ENCODE data around the gene POU3F2. TPM values are rescaled to one million over a fixed set of nuclear protein-coding genes. Genes with fewer than 3 reads are reported as not detected.

Gene POU3F2
- total and polyA plus RNA-seq, 2 of the 13 experiments (the other 11 are each of a cell fraction or from before 2014, with no cell fraction given): not detected

- CTCF ChIA-PET (ENCODE audit: low intra/inter-chr PET ratio, low total read pairs): no interaction called here
- in situ Hi-C loops (cut with HindIII; ENCODE audit: extremely low pct_ligation_motif_present, low pct_unique_long_range_greater_than_20kb) (loop anchor here (25.0 kb wide), 5 partner anchors 280 to 1770 kb away; no protein-coding TSS in a partner anchor), intact Hi-C loops (cut with micrococcal nuclease; ENCODE audit: unreplicated experiment) (no loop called here)
- H3K4me2 ChIP-seq (ENCODE audit: low read depth, low read length): peak overlapping the region; percentile 44
- H3K79me2 ChIP-seq (ENCODE audit: insufficient read depth, low read length): no peaks in the 10 kb centered on the region
- H3K9me3 ChIP-seq (ENCODE audit: low read length): no peaks in the 10 kb centered on the region
- no peak overlapping the region for H3K9ac ChIP-seq (ENCODE audit: insufficient read depth, low read depth, low read length)
- H3K27ac ChIP-seq (ENCODE audit: extremely low read length, insufficient read depth, low read length): no peak overlapping the region
- H3K4me1 ChIP-seq (ENCODE audit: insufficient read depth, low read length): peaks cover 25% of the 10 kb centered on the region; the same call in 1 of the 2 replicates
- H3K27me3 ChIP-seq (ENCODE audit: control insufficient read depth in 1 of 2, insufficient read depth in 2 of 2, low read length in 2 of 2): peaks cover 8 to 83% of the 10 kb centered on the region in 2 experiments; a peak in 4 of 5 replicates
- H3K4me3 ChIP-seq (replicated peaks in 1 of 3; ENCODE audit: insufficient read depth in 1 of 3, low read depth in 2 of 3, low read length in 3 of 3): peak overlapping the region in 1 of 3 experiments; percentile 60; a peak in 1 of 6 replicates
- H4K20me1 ChIP-seq (ENCODE audit: insufficient read depth, low read length): no peaks in the 10 kb centered on the region; the same call in 1 of the 2 replicates
- no peak overlapping the region for H2AFZ ChIP-seq (ENCODE audit: low read length)
- TF ChIP-seq KDM3A (CRISPR knock-in tag; IDR thresholded peaks at IDR 0.05; ENCODE audit: low read depth) (no peak), EZH2 (conservative IDR thresholded peaks at IDR 0.05; ENCODE audit: low read depth, low read length) (peak; percentile 50; the same call in 1 of the 2 replicates)
- no peaks in the 10 kb centered on the region for H3K36me3 ChIP-seq (replicated peaks in 1 of 2; ENCODE audit: control insufficient read depth in 1 of 2, insufficient read depth in 2 of 2, low read length in 2 of 2)
- no TSS peak for BruUV-seq (replicated peaks)
- POLR2A ChIA-PET: no interaction called here
- WGBS (ENCODE audit: low lambda C conversion rate): 14% methylated on average over 13 of the region's 59 CpGs
- no peak for FAIRE-seq
- no peak for DNase-seq (ENCODE audit: low spot score)
- no peak for ATAC-seq
Measured at GRCh38 chr6:98832284-98833056, 1.9 kb upstream of the POU3F2 start.

GRCh38 chr6:98833057-98833306 lies 1.4 kb upstream of the POU3F2 start:
- Histone ChIP-seq H3K36me3 (replicated peaks in 1 of 2; ENCODE audit: control insufficient read depth in 1 of 2, insufficient read depth in 2 of 2, low read length in 2 of 2) (no peaks in the 10 kb centered on the region), H3K27me3 (ENCODE audit: control insufficient read depth in 1 of 2, insufficient read depth in 2 of 2, low read length in 2 of 2) (peaks cover 8 to 79% of the 10 kb centered on the region in 2 experiments; a peak in 4 of 5 replicates), H3K9ac (ENCODE audit: insufficient read depth, low read depth, low read length) (no peak overlapping the region), H3K4me2 (ENCODE audit: low read depth, low read length) (peak overlapping the region; percentile 90), H3K27ac (ENCODE audit: extremely low read length, insufficient read depth, low read length) (no peak overlapping the region), H3K9me3 (ENCODE audit: low read length) (no peaks in the 10 kb centered on the region), H3K4me1 (ENCODE audit: insufficient read depth, low read length) (peaks cover 25% of the 10 kb centered on the region; the same call in 1 of the 2 replicates), H2AFZ (ENCODE audit: low read length) (no peak overlapping the region), H3K79me2 (ENCODE audit: insufficient read depth, low read length) (no peaks in the 10 kb centered on the region), H4K20me1 (ENCODE audit: insufficient read depth, low read length) (no peaks in the 10 kb centered on the region; the same call in 1 of the 2 replicates), H3K4me3 (replicated peaks in 1 of 3; ENCODE audit: insufficient read depth in 1 of 3, low read depth in 2 of 3, low read length in 3 of 3) (peak overlapping the region in 1 of 3 experiments; percentile 60; a peak in 2 of 6 replicates)
- CTCF ChIA-PET (ENCODE audit: low intra/inter-chr PET ratio, low total read pairs): no interaction called here
- WGBS (ENCODE audit: low lambda C conversion rate): no CpG with 5 or more reads among the region's 26 CpGs
- POLR2A ChIA-PET: no interaction called here
- DNase-seq (ENCODE audit: low spot score) (no peak), FAIRE-seq (no peak), ATAC-seq (no peak; the same call in 2 of the 3 replicates)
- in situ Hi-C loops (cut with HindIII; ENCODE audit: extremely low pct_ligation_motif_present, low pct_unique_long_range_greater_than_20kb) (loop anchor here (25.0 kb wide), 5 partner anchors 279 to 1771 kb away; no protein-coding TSS in a partner anchor), intact Hi-C loops (cut with micrococcal nuclease; ENCODE audit: unreplicated experiment) (no loop called here)
- BruUV-seq (replicated peaks): no TSS peak
- TF ChIP-seq SP4 (CRISPR knock-in tag; IDR thresholded peaks at IDR 0.05) (0 out of 2 replicates have a peak, but pooled peaks have one; percentile 51), ZNF253 (CRISPR knock-in tag; IDR thresholded peaks at IDR 0.05; ENCODE audit: borderline replicate concordance) (no peak), EZH2 (conservative IDR thresholded peaks at IDR 0.05; ENCODE audit: low read depth, low read length) (0 out of 2 replicates have a peak, but pooled peaks have one; percentile 28), MXD3 (CRISPR knock-in tag; IDR thresholded peaks at IDR 0.05) (peak; percentile 51; the same call in 1 of the 2 replicates), CHCHD3 (CRISPR knock-in tag; IDR thresholded peaks at IDR 0.05) (no peak), CTCF (CRISPR knock-in tag; IDR thresholded peaks at IDR 0.05) (0 out of 2 replicates have a peak, but pooled peaks have one; percentile 59)
